RWPE1 (cell line): Measurements from ENCODE around the gene SLC24A5.

Experiments used
- CTCF ChIA-PET: fragments of 350-600 bp; sonication (Branson Sonifier 250); formaldehyde crosslinking; extraction: SDS; loops from one replicate; lab custom pipeline; 2021; lab: Yijun Ruan, JAX
- POLR2A ChIA-PET: fragments of 400-600 bp; formaldehyde crosslinking; extraction: SDS; loops from one replicate; lab custom pipeline; 2020; ENCODE audit warnings: antibody characterized with exemption; ENCODE audit not compliant: low non-redundant PET; lab: Yijun Ruan, JAX
- DNase-seq: peaks from one replicate; pipeline ENCODE4 v3.0.0; 2012; ENCODE audit warnings: low spot score
- H3K27ac ChIP-seq: fragments of 450-650 bp; 2 replicates; pipeline ENCODE4 v1.5.1; 2017
- TF ChIP-seq, protein P1 (sequence below): fragments of 450-650 bp; conservative IDR thresholded peaks from 2 replicates; pipeline ENCODE4 v1.5.1; 2017; ENCODE audit warnings: low read depth, mild to moderate bottlenecking

Gene SLC24A5

DNA sequence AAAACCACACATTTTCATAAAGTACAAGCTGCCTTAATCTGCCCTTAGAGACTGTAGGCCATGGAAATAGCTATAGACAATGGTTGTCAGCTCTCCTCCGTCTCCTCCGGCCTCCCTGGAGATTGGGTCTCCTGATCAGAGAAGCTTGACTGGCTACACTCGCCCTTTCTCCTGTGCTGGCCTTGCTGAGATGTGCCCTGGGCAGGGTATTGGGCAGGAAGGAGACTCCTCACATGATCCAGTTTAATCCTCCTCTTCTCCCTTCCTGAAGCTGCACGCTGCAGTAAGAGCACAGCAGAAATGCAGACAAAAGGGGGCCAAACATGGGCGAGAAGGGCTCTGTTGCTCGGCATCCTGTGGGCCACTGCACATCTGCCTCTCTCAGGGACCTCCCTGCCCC is at the start of gene SLC24A5:
Gene SLC24A5, plus strand, starts transcription at position 246 of the 400 bp plus-strand sequence. Its CDS starts 55 bp downstream, at position 301.
- no peak within 1 kb of the TSS for H3K27ac ChIP-seq
- POLR2A ChIA-PET: no interaction called here
- no peak for DNase-seq
- TF ChIP-seq, protein P1, sequence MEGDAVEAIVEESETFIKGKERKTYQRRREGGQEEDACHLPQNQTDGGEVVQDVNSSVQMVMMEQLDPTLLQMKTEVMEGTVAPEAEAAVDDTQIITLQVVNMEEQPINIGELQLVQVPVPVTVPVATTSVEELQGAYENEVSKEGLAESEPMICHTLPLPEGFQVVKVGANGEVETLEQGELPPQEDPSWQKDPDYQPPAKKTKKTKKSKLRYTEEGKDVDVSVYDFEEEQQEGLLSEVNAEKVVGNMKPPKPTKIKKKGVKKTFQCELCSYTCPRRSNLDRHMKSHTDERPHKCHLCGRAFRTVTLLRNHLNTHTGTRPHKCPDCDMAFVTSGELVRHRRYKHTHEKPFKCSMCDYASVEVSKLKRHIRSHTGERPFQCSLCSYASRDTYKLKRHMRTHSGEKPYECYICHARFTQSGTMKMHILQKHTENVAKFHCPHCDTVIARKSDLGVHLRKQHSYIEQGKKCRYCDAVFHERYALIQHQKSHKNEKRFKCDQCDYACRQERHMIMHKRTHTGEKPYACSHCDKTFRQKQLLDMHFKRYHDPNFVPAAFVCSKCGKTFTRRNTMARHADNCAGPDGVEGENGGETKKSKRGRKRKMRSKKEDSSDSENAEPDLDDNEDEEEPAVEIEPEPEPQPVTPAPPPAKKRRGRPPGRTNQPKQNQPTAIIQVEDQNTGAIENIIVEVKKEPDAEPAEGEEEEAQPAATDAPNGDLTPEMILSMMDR: no peak
- CTCF ChIA-PET: interaction anchor here (0.6 to 0.9 kb wide), 3 partner anchors 8 to 688 kb away, joined by 3 read pairs; no protein-coding TSS in a partner anchor

DNA sequence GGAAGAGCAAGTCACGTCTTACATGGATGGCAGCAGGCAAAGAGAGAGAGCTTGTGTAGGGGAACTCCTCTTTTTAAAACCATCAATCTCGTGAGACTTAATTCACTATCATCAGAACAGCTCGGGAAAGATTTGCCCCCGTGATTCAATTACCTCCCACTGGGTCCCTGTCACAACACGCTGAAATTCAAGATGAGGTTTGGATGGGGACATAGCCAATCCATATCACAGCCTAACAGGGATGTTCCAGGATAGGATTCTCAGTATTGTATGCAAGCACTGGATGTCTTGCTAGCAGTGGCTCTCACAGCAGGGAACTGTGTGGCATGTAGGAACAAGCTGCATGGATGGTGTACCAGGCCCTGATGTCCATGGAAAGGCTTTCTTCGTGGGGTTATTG is 47.8 kb upstream of the SLC24A5 start:
- TF ChIP-seq, protein P1: no peak
- H3K27ac ChIP-seq: no peak overlapping the region
- ChIA-PET POLR2A (no interaction called here), CTCF (no interaction called here)
- no peak for DNase-seq

DNA sequence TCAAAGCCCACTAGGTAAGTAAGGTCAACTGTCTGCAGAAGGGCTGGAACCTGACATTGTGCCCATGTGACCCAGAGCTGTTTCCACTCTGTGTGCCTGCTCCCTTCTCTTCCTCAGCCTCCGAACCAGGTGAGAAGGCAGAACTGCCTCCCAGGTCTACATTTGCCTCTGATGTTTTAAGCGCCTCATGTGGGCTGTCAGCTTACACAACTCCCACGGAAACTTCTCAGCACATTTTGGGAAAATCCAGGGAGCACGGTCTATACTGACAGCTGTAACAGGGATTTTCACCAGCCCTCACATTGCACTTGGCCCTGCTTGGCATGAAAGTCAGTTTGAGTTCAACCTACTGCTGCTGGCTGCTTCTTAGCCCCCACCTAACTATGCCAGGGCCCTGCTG is 46.9 kb upstream of the SLC24A5 start:
- ChIA-PET CTCF (no interaction called here), POLR2A (no interaction called here)
- no peak for DNase-seq
- TF ChIP-seq, protein P1: no peak
- no peak overlapping the region for H3K27ac ChIP-seq

DNA sequence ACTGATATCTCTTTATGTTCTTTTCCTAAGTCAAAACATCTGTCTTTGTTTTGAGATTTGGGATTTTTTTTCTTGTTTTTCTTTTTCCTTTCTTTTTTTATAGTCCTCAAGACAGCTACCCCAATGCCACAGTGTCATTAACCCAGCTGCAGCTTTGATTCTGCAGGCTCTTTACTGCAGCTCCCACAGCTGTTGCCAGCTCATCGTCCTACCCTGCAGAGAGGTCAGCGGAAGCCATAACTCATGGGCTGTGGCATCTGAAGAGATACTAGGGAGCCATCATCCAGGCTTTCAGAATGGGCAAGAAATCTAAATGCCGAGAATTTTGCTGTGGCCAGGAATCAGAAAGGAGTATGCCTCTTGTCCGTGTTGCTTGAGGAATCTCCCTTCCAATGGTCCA is 44.3 kb upstream of the SLC24A5 start:
- no peak for DNase-seq
- ChIA-PET POLR2A (no interaction called here), CTCF (interaction anchor here (0.7 kb wide), 1 partner anchor 9 kb away, joined by 3 read pairs; no protein-coding TSS in a partner anchor)
- TF ChIP-seq, protein P1: no peak
- H3K27ac ChIP-seq: no peak overlapping the region

DNA sequence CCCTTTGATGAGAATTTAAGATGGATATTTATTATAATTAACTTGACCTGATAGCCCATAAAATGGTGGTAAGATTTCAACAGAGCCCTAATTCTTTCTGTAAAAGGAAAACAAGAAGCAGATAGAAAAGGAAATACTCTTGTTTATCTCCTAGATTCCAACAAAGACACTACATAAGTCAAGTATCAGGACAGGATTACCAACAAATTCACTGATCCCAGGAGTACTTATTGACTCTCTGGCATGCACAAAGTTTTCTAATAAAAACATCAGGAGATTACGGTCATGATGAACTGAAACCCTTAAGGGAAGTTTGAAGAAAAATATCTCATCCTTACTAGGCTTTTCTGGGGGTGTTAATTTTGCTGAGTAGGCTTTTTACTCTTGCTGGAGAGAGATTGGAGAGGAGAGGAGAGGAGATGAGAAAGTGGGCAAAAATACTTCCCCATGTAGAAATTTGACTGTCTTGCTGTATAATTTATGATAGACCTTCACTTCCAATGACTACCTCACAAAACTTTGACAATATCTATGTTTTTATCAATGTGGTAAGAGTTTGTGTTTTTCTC is 43.1 kb upstream of the SLC24A5 start:
- ChIA-PET CTCF (interaction anchor here (0.7 kb wide), 1 partner anchor 221 kb away, joined by 3 read pairs; no protein-coding TSS in a partner anchor), POLR2A (no interaction called here)
- no peak overlapping the region for H3K27ac ChIP-seq
- no peak for DNase-seq
- TF ChIP-seq, protein P1: no peak

DNA sequence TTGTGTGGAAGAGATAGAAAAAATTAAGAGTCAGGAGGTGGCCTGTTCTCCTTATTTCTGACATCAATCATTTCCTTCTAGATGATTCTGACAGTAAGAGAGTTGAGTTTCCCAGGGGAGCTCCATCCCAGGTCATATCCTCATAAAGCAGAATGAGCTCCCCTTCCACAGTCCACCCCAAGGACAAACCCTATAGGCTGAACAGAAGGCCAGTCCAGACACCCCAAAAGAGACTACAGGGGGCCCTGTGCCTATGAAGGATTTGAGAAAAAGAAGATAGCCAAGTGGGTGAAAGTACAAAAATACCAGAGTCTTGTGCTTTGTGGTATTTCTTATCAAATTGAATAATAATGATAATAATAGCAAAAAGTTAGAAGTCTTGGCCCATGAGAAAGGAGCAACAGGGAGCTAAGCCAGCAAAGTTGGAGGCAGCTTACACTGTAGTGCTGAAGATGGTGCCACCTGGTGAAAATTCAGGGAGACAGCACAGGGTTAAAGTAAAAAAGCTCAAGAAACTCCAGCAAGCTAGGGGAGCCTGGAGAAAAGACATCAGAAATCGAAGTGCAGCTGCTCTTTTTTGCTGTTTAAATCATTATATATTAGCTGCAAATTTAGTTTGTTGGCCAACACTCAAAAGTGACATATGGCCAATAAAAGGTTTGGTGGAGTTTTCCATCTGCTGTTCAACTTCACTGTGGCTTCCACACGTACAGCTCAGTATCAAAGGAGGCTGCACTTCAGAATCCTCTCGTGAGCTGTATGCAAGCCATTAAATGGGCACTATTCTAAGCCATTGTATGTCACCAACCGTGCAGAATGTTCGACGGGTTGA is 35.8 kb upstream of the SLC24A5 start:
- TF ChIP-seq, protein P1: peak; percentile 44
- no peak overlapping the region for H3K27ac ChIP-seq
- POLR2A ChIA-PET: no interaction called here
- DNase-seq: peak; percentile 48
- CTCF ChIA-PET: interaction anchor here (0.6 to 1.4 kb wide), 9 partner anchors 8 to 1098 kb away, joined by 3 to 13 read pairs (median 4); no protein-coding TSS in a partner anchor
